T-helper 2 cell treated with Interferon-gamma antibody and Interleukin-4, amounts not matched to agents 5 μg/mL and 100 μg/mL, for 36 hours (primary cell): ENCODE measurements around the gene OR2C1.

ENCODE experiments used
- DNase-seq: peaks from one replicate; pipeline ENCODE4 v3.0.0; 2021; ENCODE audit warnings: low spot score
- H3K27ac Mint-ChIP-seq: one replicate; pipeline ENCODE4 v1.8.0; 2021; ENCODE audit warnings: mild to moderate bottlenecking, mixed read lengths
- H3K27me3 Mint-ChIP-seq: one replicate; pipeline ENCODE4 v1.8.0; 2021; ENCODE audit warnings: low read depth, mixed read lengths
- H3K36me3 Mint-ChIP-seq: one replicate; pipeline ENCODE4 v1.8.0; 2021; ENCODE audit warnings: low read depth, mixed read lengths
- H3K4me1 Mint-ChIP-seq: one replicate; pipeline ENCODE4 v1.8.0; 2021; ENCODE audit warnings: low read depth, mixed read lengths
- H3K4me3 Mint-ChIP-seq: one replicate; pipeline ENCODE4 v1.8.0; 2022; ENCODE audit warnings: mild to moderate bottlenecking, moderate library complexity, mixed read lengths
- H3K9me3 Mint-ChIP-seq: one replicate; pipeline ENCODE4 v1.8.0; 2021; ENCODE audit warnings: mixed read lengths

OR2C1 gene

GRCh38 chr16:3363793-3364192, 8.1 kb downstream of the OR2C1 start:
- Mint-ChIP-seq H3K4me3 (no peak overlapping the region), H3K27ac (no peak overlapping the region), H3K27me3 (no peaks in the 10 kb centered on the region), H3K4me1 (peaks cover 3% of the 10 kb centered on the region), H3K36me3 (peaks cover 9% of the 10 kb centered on the region), H3K9me3 (peaks cover 52% of the 10 kb centered on the region)
- DNase-seq = no peak

DNA sequence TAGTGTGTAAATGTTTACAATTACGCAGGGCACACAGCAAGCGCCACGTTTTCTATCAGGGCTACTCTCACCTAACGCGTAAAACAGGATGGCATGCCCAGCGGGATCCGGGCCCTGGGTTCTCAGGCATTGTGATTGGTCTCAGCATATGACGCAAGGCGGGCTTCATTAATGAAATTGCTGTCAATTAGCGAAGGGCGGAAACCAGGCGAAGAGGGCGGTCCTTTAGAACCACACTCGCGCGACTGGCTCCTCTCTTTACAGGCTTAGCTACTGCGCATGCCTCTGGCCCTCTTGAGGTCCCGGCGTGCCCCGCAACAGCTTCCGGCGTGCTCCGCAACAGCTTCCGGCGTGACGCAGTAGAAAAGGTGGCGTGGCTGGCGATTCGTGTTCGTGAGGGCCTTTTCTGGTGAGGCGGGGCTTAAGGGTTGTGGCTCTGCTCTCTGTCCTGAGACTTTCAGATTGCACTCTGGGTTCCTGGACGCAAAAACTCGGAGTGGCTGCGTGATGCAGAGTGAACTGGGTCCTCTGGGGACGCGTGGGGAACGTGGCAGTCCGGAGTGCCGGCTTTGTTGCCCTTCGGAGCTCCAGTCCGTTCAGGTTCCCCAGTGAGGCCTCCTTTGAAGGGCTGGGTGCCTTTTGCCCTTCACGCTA, 9.2 kb downstream of the OR2C1 start:
- no peaks in the 10 kb centered on the region for H3K27me3 Mint-ChIP-seq
- peak; percentile 64 for DNase-seq
- peak overlapping the region; percentile 72 for H3K4me3 Mint-ChIP-seq
- peaks cover 3% of the 10 kb centered on the region for H3K4me1 Mint-ChIP-seq
- H3K27ac Mint-ChIP-seq = peak overlapping the region; percentile 77
- peaks cover 9% of the 10 kb centered on the region for H3K36me3 Mint-ChIP-seq
- peaks cover 45% of the 10 kb centered on the region for H3K9me3 Mint-ChIP-seq

DNA sequence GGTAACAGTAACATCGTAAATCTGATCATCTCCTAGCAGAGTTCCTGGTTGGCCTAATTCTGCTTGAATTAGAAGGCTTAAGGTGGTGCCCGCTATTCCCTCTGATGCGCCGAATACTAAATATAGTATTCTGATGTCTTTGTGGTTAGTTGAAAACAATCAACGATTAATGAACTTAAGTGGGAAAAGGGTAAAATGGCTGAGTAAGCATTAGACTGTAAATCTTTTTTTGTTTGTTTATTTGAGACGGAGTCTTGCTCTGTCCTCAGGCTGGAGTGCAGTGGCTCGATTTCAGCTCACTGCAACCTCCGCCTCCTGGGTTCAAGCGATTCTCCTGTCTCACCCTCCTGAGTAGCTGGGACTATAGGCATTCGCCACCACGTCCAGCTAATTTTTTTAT, 13.4 kb downstream of the OR2C1 start:
- H3K27me3 Mint-ChIP-seq = no peaks in the 10 kb centered on the region
- H3K9me3 Mint-ChIP-seq = peaks cover 29% of the 10 kb centered on the region
- no peak for DNase-seq
- no peak overlapping the region for H3K27ac Mint-ChIP-seq
- H3K36me3 Mint-ChIP-seq = peaks cover 9% of the 10 kb centered on the region
- H3K4me1 Mint-ChIP-seq = peaks cover 3% of the 10 kb centered on the region
- H3K4me3 Mint-ChIP-seq = no peak overlapping the region

DNA sequence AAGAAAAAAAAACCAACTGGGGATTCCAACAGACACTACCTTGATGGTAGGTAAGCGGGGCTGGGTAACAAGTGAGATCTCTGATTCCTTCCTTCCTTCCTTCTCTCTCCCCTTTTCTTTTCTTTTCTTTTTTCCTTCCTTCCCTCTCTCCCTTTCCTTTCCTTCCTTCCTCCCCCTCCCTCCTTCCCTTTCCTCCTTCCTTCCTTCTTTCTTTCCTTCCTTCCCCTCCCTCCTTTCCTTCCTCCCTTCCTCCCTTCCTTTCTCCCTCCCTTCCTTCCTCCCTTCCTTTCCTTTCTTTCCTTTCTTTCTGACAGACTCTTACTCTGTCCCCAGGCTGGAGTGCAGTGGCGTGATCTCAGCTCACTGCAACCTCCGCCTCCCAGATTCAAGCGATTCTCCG, 20.0 kb downstream of the OR2C1 start:
- H3K27me3 Mint-ChIP-seq = no peaks in the 10 kb centered on the region
- H3K36me3 Mint-ChIP-seq = peaks cover 5% of the 10 kb centered on the region
- no peaks in the 10 kb centered on the region for H3K4me1 Mint-ChIP-seq
- no peak overlapping the region for H3K27ac Mint-ChIP-seq
- no peak overlapping the region for H3K4me3 Mint-ChIP-seq
- peaks cover 61% of the 10 kb centered on the region for H3K9me3 Mint-ChIP-seq
- no peak for DNase-seq

GRCh38 chr16:3377917-3378316, 22.2 kb downstream of the OR2C1 start:
- Mint-ChIP-seq H3K4me1 (no peaks in the 10 kb centered on the region), H3K36me3 (peaks cover 25% of the 10 kb centered on the region), H3K9me3 (peaks cover 79% of the 10 kb centered on the region), H3K27me3 (no peaks in the 10 kb centered on the region), H3K4me3 (no peak overlapping the region), H3K27ac (no peak overlapping the region)
- no peak for DNase-seq

DNA sequence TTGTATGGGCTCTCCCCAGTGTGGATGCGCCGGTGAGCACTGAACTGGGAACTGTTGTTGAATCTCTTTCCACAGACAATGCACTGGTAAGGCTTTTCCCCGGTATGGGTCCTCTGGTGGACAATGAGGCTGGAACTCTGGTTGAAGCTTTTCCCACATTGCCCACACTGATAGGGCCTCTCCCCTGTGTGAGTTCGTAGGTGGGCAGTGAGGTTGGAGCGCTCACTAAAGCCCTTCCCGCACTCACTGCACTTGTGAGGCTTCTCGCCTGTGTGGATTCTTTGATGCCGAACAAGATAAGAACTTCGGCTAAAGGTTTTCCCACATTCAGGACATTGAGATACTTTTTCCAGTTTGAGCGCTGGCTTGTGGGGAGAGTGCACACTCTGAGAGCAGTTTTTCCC, 27.4 kb downstream of the OR2C1 start:
- Mint-ChIP-seq H3K4me3 (no peak overlapping the region), H3K36me3 (peaks cover 70% of the 10 kb centered on the region), H3K9me3 (peaks cover 69% of the 10 kb centered on the region), H3K4me1 (no peaks in the 10 kb centered on the region), H3K27me3 (no peaks in the 10 kb centered on the region), H3K27ac (no peak overlapping the region)
- no peak for DNase-seq

- no peaks in the 10 kb centered on the region for H3K27me3 Mint-ChIP-seq
- H3K36me3 Mint-ChIP-seq = peaks cover 86% of the 10 kb centered on the region
- H3K27ac Mint-ChIP-seq = no peak overlapping the region
- no peak for DNase-seq
- H3K9me3 Mint-ChIP-seq = peaks cover 55% of the 10 kb centered on the region
- H3K4me3 Mint-ChIP-seq = no peak overlapping the region
- no peaks in the 10 kb centered on the region for H3K4me1 Mint-ChIP-seq
These were observed 32.6 kb downstream of the OR2C1 start for GRCh38 chr16:3388325-3388724.

GRCh38 chr16:3389663-3390338, 34.1 kb downstream of the OR2C1 start:
- no peak for DNase-seq
- H3K9me3 Mint-ChIP-seq = peaks cover 55% of the 10 kb centered on the region
- no peak overlapping the region for H3K27ac Mint-ChIP-seq
- H3K36me3 Mint-ChIP-seq = peaks cover 86% of the 10 kb centered on the region
- H3K4me3 Mint-ChIP-seq = no peak overlapping the region
- H3K4me1 Mint-ChIP-seq = peaks cover under 1% of the 10 kb centered on the region
- H3K27me3 Mint-ChIP-seq = no peaks in the 10 kb centered on the region

GRCh38 chr16:3400446-3400778, 44.7 kb downstream of the OR2C1 start:
- DNase-seq = no peak
- Mint-ChIP-seq H3K27me3 (no peaks in the 10 kb centered on the region), H3K4me1 (peaks cover 13% of the 10 kb centered on the region), H3K4me3 (peak overlapping the region; percentile 89), H3K36me3 (peaks cover 69% of the 10 kb centered on the region), H3K9me3 (peaks cover 56% of the 10 kb centered on the region), H3K27ac (peak overlapping the region; percentile 74)

GRCh38 chr16:3400779-3401688, 45.3 kb downstream of the OR2C1 start, which contains the start of the genes ZNF174 and ZSCAN32:
Gene ZNF174, plus strand, starts transcription at chr16:3401215. Its CDS starts 790 bp downstream, at chr16:3402005.
Gene ZSCAN32, minus strand, starts transcription at chr16:3401004. Its CDS starts 3,447 bp downstream, at chr16:3397557.
- peak within 1 kb of the TSS; percentile 84 for H3K27ac Mint-ChIP-seq
- peak within 1 kb of the TSS; percentile 89 for H3K4me3 Mint-ChIP-seq
- no peaks in the 10 kb centered on the region for H3K27me3 Mint-ChIP-seq
- H3K9me3 Mint-ChIP-seq = peaks cover 57% of the 10 kb centered on the region
- H3K4me1 Mint-ChIP-seq = peaks cover 13% of the 10 kb centered on the region
- peak; percentile 100 for DNase-seq
- peaks cover 67% of the 10 kb centered on the region for H3K36me3 Mint-ChIP-seq

DNA sequence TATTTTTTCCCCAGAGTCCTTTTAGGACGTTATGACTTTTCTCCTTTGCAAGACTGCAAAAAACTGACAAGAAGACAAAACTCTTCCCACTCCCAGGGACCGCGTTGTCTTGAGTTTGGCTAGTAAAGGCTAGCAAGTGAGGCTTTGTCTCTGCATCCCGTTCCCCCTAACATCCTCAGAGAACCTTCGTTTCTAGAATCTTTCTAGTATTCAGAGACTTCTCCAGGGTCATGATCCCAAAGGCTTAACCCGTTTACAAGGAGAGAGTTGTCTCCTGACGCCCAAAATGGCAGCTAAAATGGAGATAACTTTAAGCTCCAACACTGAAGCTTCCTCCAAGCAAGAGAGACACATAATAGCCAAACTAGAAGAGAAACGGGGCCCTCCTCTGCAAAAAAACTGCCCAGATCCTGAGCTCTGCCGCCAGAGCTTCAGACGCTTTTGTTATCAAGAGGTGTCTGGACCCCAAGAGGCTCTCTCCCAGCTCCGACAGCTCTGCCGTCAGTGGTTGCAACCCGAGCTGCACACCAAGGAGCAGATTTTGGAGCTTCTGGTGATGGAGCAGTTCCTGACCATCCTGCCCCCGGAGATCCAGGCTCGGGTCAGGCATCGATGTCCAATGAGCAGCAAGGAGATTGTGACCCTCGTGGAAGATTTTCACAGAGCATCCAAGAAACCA, 46.2 kb downstream of the OR2C1 start:
- peak overlapping the region; percentile 84 for H3K27ac Mint-ChIP-seq
- no peaks in the 10 kb centered on the region for H3K27me3 Mint-ChIP-seq
- H3K9me3 Mint-ChIP-seq = peaks cover 57% of the 10 kb centered on the region
- H3K36me3 Mint-ChIP-seq = peaks cover 67% of the 10 kb centered on the region
- H3K4me3 Mint-ChIP-seq = peak overlapping the region; percentile 89
- peaks cover 13% of the 10 kb centered on the region for H3K4me1 Mint-ChIP-seq
- no peak for DNase-seq
